Hepatocyte (in vitro differentiated cells): Measurements from ENCODE around the gene CLINT1. TPM values are rescaled to one million over a fixed set of nuclear protein-coding genes. Genes with fewer than 3 reads are reported as not detected.

Experiments used
- DNase-seq: peaks from one replicate; pipeline ENCODE4 v3.0.0-alpha.2; 2016; ENCODE audit warnings: low spot score
- H2AFZ ChIP-seq: fragments of 200-600 bp; sonication (generic); 2 replicates; pipeline ENCODE4 v1.6.0; 2016; ENCODE audit warnings: antibody characterized with exemption, mild to moderate bottlenecking
- H3K27ac ChIP-seq: fragments of 200-600 bp; sonication (generic); 2 replicates; pipeline ENCODE4 v1.5.1; 2016; ENCODE audit warnings: mild to moderate bottlenecking
- H3K27me3 ChIP-seq: fragments of 200-600 bp; sonication (generic); 2 replicates; pipeline ENCODE4 v1.6.1; 2016
- H3K36me3 ChIP-seq: fragments of 200-600 bp; sonication (generic); replicated peaks from 2 replicates; pipeline ENCODE4 v1.5.1; 2016; ENCODE audit warnings: low read depth; ENCODE audit not compliant: insufficient read depth
- H3K4me1 ChIP-seq: fragments of 200-600 bp; sonication (generic); 2 replicates; pipeline ENCODE4 v1.5.1; 2016; ENCODE audit warnings: mild to moderate bottlenecking, moderate library complexity; ENCODE audit not compliant: insufficient read depth
- H3K4me2 ChIP-seq: fragments of 200-600 bp; sonication (generic); 2 replicates; pipeline ENCODE4 v1.6.0; 2016
- H3K4me3 ChIP-seq: fragments of 200-600 bp; sonication (generic); 2 replicates; pipeline ENCODE4 v1.5.1; 2016; ENCODE audit warnings: mild to moderate bottlenecking
- H3K79me2 ChIP-seq: fragments of 200-600 bp; sonication (generic); 2 replicates; pipeline ENCODE4 v1.6.0; 2017; ENCODE audit warnings: mild to moderate bottlenecking
- H3K9me2 ChIP-seq: fragments of 200-600 bp; sonication (generic); replicated peaks from 2 replicates; pipeline ENCODE4 v1.6.0; 2017; ENCODE audit warnings: mild to moderate bottlenecking; ENCODE audit not compliant: insufficient read depth
- H3K9me3 ChIP-seq: fragments of 200-600 bp; sonication (generic); 2 replicates; pipeline ENCODE4 v1.5.1; 2016; ENCODE audit warnings: low read depth, mild to moderate bottlenecking
- H4K20me1 ChIP-seq: fragments of 200-600 bp; sonication (generic); 2 replicates; pipeline ENCODE4 v1.6.0; 2016; ENCODE audit warnings: mild to moderate bottlenecking; ENCODE audit not compliant: insufficient read depth, poor library complexity, severe bottlenecking
- EZH2 ChIP-seq: fragments of 200-600 bp; sonication (generic); IDR thresholded peaks from 2 replicates; pipeline ENCODE4 v1.6.1; 2016; ENCODE audit warnings: antibody characterized with exemption, mild to moderate bottlenecking, borderline replicate concordance
- EZH2phosphoT487 ChIP-seq: fragments of 200-600 bp; sonication (generic); IDR thresholded peaks from one replicate; pipeline ENCODE4 v1.6.1; 2018; ENCODE audit warnings: antibody characterized with exemption, mild to moderate bottlenecking, low read depth, moderate library complexity; ENCODE audit not compliant: unreplicated experiment, severe bottlenecking
- WGBS: methylation state at CpG from one replicate; pipeline ENCODE4 v1.1.6; 2016; ENCODE audit warnings: low lambda C conversion rate; ENCODE audit errors: missing lambda C conversion rate; 5-methylcytosine and 5-hydroxymethylcytosine counted together
- polyA plus RNA-seq: library from polyadenylated mRNA; unstranded; fragments of >200 nt; fragmentation: Nextera tagmentation; extraction: Ambion mirVana; gene quantifications from 2 replicates; pipeline ENCODE4 v1.2.1, GENCODE V29; 2016
- total RNA-seq: library from RNA; depleted of rRNA; stranded (reverse); fragments of >200 nt; gene quantifications from 2 replicates; pipeline ENCODE4 v1.2.3, GENCODE V29; 2014
- TF ChIP-seq, protein P1 (sequence below): fragments of 200-600 bp; sonication (generic); IDR thresholded peaks from 2 replicates; pipeline ENCODE4 v1.5.1; 2016; ENCODE audit warnings: antibody characterized with exemption, mild to moderate bottlenecking; ENCODE audit not compliant: poor library complexity

Gene CLINT1
- total and polyA plus RNA-seq, 2 experiments from 2014 or later, result 78.0 to 129 TPM

DNA sequence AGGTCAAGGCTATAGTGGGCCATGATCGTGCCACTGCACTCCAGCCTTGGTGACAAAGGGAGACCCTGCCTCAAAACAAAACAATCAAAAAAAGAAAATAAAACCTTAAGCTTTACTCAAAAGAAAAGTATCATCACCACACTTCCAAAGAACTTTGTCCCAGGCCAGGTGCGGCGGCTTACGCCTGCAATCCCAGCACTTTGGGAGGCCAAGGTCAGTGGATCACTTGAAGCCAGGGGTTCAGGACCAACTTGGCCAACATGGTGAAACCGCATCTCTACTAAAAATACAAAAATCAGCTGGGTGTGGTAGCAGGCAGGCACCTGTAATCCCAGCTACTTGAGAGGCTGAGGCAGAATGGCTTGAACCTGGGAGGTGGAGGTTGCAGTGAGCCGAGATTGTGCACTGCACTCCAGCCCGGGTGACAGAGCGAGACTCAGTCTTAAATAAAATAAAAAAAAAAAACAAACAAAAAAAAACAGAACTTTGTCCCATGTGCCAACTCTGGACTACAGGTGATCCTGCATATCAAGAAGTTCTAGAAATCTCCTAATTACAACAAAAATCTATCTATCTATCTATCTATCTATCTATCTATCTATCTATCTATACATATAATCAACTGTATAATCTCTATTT is 19.7 kb downstream of the CLINT1 start:
- 72% methylated on average over 8 of the region's 8 CpGs for WGBS
- Histone ChIP-seq H3K9me2 (no peaks in the 10 kb centered on the region), H3K4me1 (no peaks in the 10 kb centered on the region), H3K36me3 (no peaks in the 10 kb centered on the region), H3K4me3 (no peak overlapping the region), H3K27me3 (no peaks in the 10 kb centered on the region), H2AFZ (no peak overlapping the region), H3K27ac (no peak overlapping the region), H4K20me1 (peaks cover 73% of the 10 kb centered on the region), H3K79me2 (peaks cover 97% of the 10 kb centered on the region), H3K4me2 (no peak overlapping the region), H3K9me3 (no peaks in the 10 kb centered on the region)
- no peak for DNase-seq
- no peak for TF ChIP-seq EZH2phosphoT487
- TF ChIP-seq EZH2, result no peak
- TF ChIP-seq, protein P1, sequence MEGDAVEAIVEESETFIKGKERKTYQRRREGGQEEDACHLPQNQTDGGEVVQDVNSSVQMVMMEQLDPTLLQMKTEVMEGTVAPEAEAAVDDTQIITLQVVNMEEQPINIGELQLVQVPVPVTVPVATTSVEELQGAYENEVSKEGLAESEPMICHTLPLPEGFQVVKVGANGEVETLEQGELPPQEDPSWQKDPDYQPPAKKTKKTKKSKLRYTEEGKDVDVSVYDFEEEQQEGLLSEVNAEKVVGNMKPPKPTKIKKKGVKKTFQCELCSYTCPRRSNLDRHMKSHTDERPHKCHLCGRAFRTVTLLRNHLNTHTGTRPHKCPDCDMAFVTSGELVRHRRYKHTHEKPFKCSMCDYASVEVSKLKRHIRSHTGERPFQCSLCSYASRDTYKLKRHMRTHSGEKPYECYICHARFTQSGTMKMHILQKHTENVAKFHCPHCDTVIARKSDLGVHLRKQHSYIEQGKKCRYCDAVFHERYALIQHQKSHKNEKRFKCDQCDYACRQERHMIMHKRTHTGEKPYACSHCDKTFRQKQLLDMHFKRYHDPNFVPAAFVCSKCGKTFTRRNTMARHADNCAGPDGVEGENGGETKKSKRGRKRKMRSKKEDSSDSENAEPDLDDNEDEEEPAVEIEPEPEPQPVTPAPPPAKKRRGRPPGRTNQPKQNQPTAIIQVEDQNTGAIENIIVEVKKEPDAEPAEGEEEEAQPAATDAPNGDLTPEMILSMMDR, result no peak

DNA sequence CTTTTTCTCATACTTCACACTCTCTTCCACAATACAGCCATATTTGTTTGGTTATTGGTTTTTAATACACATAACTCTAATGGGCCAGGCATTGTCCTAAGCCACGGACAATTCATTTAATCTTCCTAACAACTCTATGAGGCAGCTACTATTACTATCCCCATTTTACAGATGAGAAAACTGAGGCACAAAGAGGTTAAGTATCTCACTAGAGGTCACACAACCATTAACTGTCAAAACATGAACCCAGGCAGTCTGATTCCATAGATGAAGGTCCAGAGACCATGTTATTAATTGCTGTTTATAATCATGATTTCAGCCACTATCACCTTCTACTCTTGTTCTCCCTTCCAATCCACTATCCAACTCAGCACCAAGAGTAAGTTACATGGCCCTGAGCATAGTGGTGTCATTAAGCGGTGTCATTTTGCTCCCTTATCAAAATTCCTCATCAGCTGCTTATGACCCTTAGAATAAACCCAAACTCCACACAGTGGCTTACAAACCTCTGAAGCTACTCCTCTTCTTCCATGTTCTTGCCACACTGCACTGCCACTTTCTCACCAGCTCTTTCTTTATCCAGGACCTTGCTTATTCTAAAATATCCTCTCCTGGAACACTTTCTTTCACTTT is 22.7 kb downstream of the CLINT1 start:
- no peak for DNase-seq
- H4K20me1 ChIP-seq, result peaks cover 70% of the 10 kb centered on the region
- no peaks in the 10 kb centered on the region for H3K27me3 ChIP-seq
- H3K9me3 ChIP-seq, result no peaks in the 10 kb centered on the region
- H3K4me3 ChIP-seq, result no peak overlapping the region
- no peaks in the 10 kb centered on the region for H3K9me2 ChIP-seq
- no peak overlapping the region for H3K27ac ChIP-seq
- TF ChIP-seq EZH2 (no peak), EZH2phosphoT487 (no peak)
- TF ChIP-seq, protein P1, result no peak
- 98% methylated on average over 2 of the region's 2 CpGs for WGBS
- H3K79me2 ChIP-seq, result peaks cover 97% of the 10 kb centered on the region
- no peak overlapping the region for H3K4me2 ChIP-seq
- H3K36me3 ChIP-seq, result no peaks in the 10 kb centered on the region
- H3K4me1 ChIP-seq, result no peaks in the 10 kb centered on the region
- no peak overlapping the region for H2AFZ ChIP-seq

DNA sequence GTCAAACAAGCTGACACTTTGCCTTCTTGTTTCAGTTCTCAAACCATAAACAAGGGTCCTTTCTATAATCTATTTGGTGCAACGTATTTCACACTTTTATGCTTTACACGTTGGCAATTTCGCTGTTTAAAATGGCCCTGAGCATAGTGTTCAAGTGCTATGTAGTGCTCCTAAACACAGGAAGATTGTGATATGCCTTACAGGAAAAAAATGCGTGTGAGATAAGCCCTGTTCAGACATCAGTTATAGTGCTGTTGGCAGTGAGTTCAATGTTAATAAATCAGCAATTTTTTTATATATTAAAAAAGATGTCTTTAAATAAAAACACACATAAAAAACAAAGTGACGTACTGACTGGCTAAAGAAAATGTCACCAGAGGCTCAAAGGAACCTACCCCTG is 23.9 kb downstream of the CLINT1 start:
- no peak for DNase-seq
- 81% methylated on average over 5 of the region's 5 CpGs for WGBS
- Histone ChIP-seq H3K36me3 (no peaks in the 10 kb centered on the region), H3K9me2 (no peaks in the 10 kb centered on the region), H4K20me1 (peaks cover 72% of the 10 kb centered on the region), H3K79me2 (peaks cover 96% of the 10 kb centered on the region), H3K4me3 (no peak overlapping the region), H3K9me3 (no peaks in the 10 kb centered on the region), H3K4me2 (no peak overlapping the region), H3K27me3 (no peaks in the 10 kb centered on the region), H3K27ac (no peak overlapping the region), H2AFZ (no peak overlapping the region), H3K4me1 (no peaks in the 10 kb centered on the region)
- TF ChIP-seq, protein P1, result no peak
- TF ChIP-seq EZH2phosphoT487, result no peak
- TF ChIP-seq EZH2, result no peak
